Caco-2 (cell line): Measurements from ENCODE around the gene C9. TPM values are rescaled to one million over a fixed set of nuclear protein-coding genes. Genes with fewer than 3 reads are reported as not detected.

Experiments used
- BruUV-seq: library from RNA; stranded (reverse); fragments of 400-500 nt; replicated peaks from 2 replicates; lab custom pipeline; 2021; lab: Mats Ljungman, UMichigan
- CTCF ChIA-PET: fragments of 300-600 bp; sonication (Branson Sonifier 250); formaldehyde crosslinking; loops from one replicate; lab custom pipeline; 2022; ENCODE audit warnings: antibody characterized with exemption; lab: Charles Lee
- POLR2A ChIA-PET: fragments of 300-600 bp; sonication (Branson Sonifier 250); formaldehyde crosslinking; loops from one replicate; lab custom pipeline; 2022; ENCODE audit warnings: antibody characterized with exemption; lab: Charles Lee
- DNase-seq, 2 experiments: peaks; one replicate each; pipeline versions ENCODE4 v3.0.0 to v3.0.0-alpha.2; 2020 to 2022
- H3K27me3 ChIP-seq: replicated peaks from 2 replicates; pipeline ENCODE4 v1.6.0; 2011; ENCODE audit warnings: low read length; ENCODE audit not compliant: control insufficient read depth, insufficient read depth
- H3K36me3 ChIP-seq: 2 replicates; pipeline ENCODE4 v1.5.1; 2011; ENCODE audit warnings: low read length; ENCODE audit not compliant: control insufficient read depth, insufficient read depth
- H3K4me1 ChIP-seq: fragments of 250-450 bp; sonication (Bioruptor Pico); 2 replicates; pipeline ENCODE4 v1.5.1; 2020; ENCODE audit warnings: mild to moderate bottlenecking
- H3K4me3 ChIP-seq: 2 replicates; pipeline ENCODE4 v1.5.1; 2011; ENCODE audit warnings: low read depth, mild to moderate bottlenecking, control low read depth, low read length
- H3K9me3 ChIP-seq: fragments of 250-450 bp; sonication (Bioruptor Pico); 2 replicates; pipeline ENCODE4 v1.5.1; 2020; ENCODE audit warnings: mild to moderate bottlenecking, moderate library complexity
- H3K27ac Mint-ChIP-seq: one replicate; pipeline ENCODE4 v1.8.0; 2022; ENCODE audit warnings: mixed read lengths; ENCODE audit not compliant: unreplicated experiment
- H3K27me3 Mint-ChIP-seq: one replicate; pipeline ENCODE4 v1.8.0; 2022; ENCODE audit warnings: mixed read lengths; ENCODE audit not compliant: insufficient read depth, unreplicated experiment
- H3K36me3 Mint-ChIP-seq: one replicate; pipeline ENCODE4 v1.8.0; 2022; ENCODE audit warnings: mild to moderate bottlenecking, mixed read lengths; ENCODE audit not compliant: insufficient read depth, unreplicated experiment
- H3K4me1 Mint-ChIP-seq: one replicate; pipeline ENCODE4 v1.8.0; 2022; ENCODE audit warnings: low read depth, mixed read lengths; ENCODE audit not compliant: unreplicated experiment
- H3K4me3 Mint-ChIP-seq: one replicate; pipeline ENCODE4 v1.8.0; 2022; ENCODE audit warnings: mild to moderate bottlenecking, moderate library complexity, mixed read lengths; ENCODE audit not compliant: unreplicated experiment
- H3K9me3 Mint-ChIP-seq: one replicate; pipeline ENCODE4 v1.8.0; 2022; ENCODE audit warnings: mixed read lengths; ENCODE audit not compliant: unreplicated experiment
- CTCF ChIP-seq, 2 experiments: fragments of 200-600 bp in 1 of 2; IDR thresholded peaks; 1 replicate in 1 of 2; 2 replicates in 1 of 2; pipeline versions ENCODE4 v1.5.1 to v1.8.0; 2011 to 2022; ENCODE audit warnings: antibody characterized with exemption in 1 of 2, control low read depth in 1 of 2, inconsistent platforms in 1 of 2, low read depth in 1 of 2, low read length in 1 of 2, mild to moderate bottlenecking in 1 of 2, moderate library complexity in 1 of 2; ENCODE audit not compliant: insufficient read depth in 1 of 2, severe bottlenecking in 1 of 2, unreplicated experiment in 1 of 2
- intact Hi-C: fragments of 100-400 bp; cut with micrococcal nuclease; formaldehyde crosslinking; loops from one replicate; pipeline ENCODE4 v1.10.0; 2022; ENCODE audit not compliant: unreplicated experiment
- total RNA-seq: library from RNA; stranded (reverse); gene quantifications from 2 replicates; pipeline ENCODE4 v1.2.3, GENCODE V29; 2022

The C9 gene
- total RNA-seq, 1 experiment from 2014 or later = 0.41 TPM

DNA sequence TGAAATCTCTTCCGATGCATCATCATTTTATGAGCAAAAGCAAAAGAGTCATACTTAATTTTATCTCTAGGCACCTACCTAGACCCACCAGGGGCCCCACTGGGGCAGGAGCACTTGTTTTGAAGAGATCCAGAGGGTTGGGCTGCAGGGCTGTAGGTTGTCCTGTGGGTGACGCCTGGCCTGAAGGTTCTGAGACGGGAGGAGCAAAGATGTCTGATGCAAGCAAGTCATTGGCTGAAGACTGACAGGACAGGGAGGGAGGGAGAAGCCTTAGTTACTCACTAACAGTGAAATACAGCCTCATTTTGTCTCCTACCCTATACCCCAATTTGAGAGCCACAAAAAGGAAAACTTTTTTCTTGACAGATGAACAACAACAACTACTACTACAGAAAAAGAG is 17.1 kb upstream of the C9 start:
- DNase-seq = no peak
- H3K4me3 Mint-ChIP-seq = no peak overlapping the region
- H3K4me1 ChIP-seq = peaks cover 3% of the 10 kb centered on the region; the same call in 1 of the 2 replicates
- no peak overlapping the region for H3K27ac Mint-ChIP-seq
- ChIA-PET POLR2A (no interaction called here), CTCF (no interaction called here)
- H3K4me3 ChIP-seq = no peak overlapping the region
- intact Hi-C loops = loop anchor here (2.0 kb wide), 1 partner anchor 17 kb away; no protein-coding TSS in a partner anchor
- no TSS peak for BruUV-seq
- TF ChIP-seq CTCF (IDR thresholded peaks at IDR 0.05; ENCODE audit: insufficient read depth in 1 of 2, low read depth in 1 of 2, low read length in 1 of 2, severe bottlenecking in 1 of 2, unreplicated experiment in 1 of 2) = no peak
- H3K9me3 ChIP-seq = no peaks in the 10 kb centered on the region
- H3K27me3 Mint-ChIP-seq = no peaks in the 10 kb centered on the region
- peaks cover 94% of the 10 kb centered on the region for H3K36me3 Mint-ChIP-seq
- H3K27me3 ChIP-seq = no peaks in the 10 kb centered on the region
- H3K9me3 Mint-ChIP-seq = no peaks in the 10 kb centered on the region
- peaks cover 14% of the 10 kb centered on the region for H3K4me1 Mint-ChIP-seq
- peaks cover 2% of the 10 kb centered on the region for H3K36me3 ChIP-seq

DNA sequence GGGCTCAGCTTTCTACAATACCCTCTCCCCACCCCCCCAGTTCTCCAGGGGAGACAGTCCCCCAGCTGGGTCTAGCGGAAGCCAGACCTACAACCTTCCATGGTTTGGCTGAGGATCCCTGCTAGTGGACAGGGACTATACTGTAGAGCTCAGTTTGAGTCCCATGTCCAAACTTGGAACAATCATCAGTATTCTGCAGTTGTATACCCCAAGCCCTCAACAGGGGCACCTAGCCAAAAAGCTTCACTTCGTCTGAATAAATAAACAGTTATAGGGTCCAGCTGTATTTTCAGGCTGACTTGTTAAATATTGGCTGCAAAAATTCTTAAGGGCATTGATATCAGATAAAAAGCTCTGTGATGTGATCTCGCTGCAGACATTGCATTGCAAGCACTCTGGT is 15.4 kb upstream of the C9 start:
- Mint-ChIP-seq H3K9me3 (no peaks in the 10 kb centered on the region), H3K4me3 (no peak overlapping the region), H3K27me3 (no peaks in the 10 kb centered on the region), H3K27ac (no peak overlapping the region), H3K36me3 (peaks cover 96% of the 10 kb centered on the region), H3K4me1 (peaks cover 12% of the 10 kb centered on the region)
- intact Hi-C loops = loop anchor here (2.0 kb wide), 1 partner anchor 19 kb away; no protein-coding TSS in a partner anchor
- Histone ChIP-seq H3K27me3 (no peaks in the 10 kb centered on the region), H3K4me1 (peaks cover 3% of the 10 kb centered on the region; the same call in 1 of the 2 replicates), H3K36me3 (peaks cover 4% of the 10 kb centered on the region), H3K4me3 (no peak overlapping the region), H3K9me3 (no peaks in the 10 kb centered on the region)
- no peak for TF ChIP-seq CTCF (IDR thresholded peaks at IDR 0.05; ENCODE audit: insufficient read depth in 1 of 2, low read depth in 1 of 2, low read length in 1 of 2, severe bottlenecking in 1 of 2, unreplicated experiment in 1 of 2)
- ChIA-PET CTCF (interaction anchor here (0.6 kb wide), 1 partner anchor 80 kb away, joined by 3 read pairs; no protein-coding TSS in a partner anchor), POLR2A (no interaction called here)
- no TSS peak for BruUV-seq
- no peak for DNase-seq

GRCh38 chr5:39377613-39378012 is 13.3 kb upstream of the C9 start:
- no peaks in the 10 kb centered on the region for H3K9me3 ChIP-seq
- no peaks in the 10 kb centered on the region for H3K27me3 ChIP-seq
- POLR2A ChIA-PET = no interaction called here
- CTCF ChIA-PET = interaction anchor here (2.6 kb wide), 1 partner anchor 170 kb away, joined by 67 read pairs; no protein-coding TSS in a partner anchor
- Mint-ChIP-seq H3K4me3 (no peak overlapping the region), H3K9me3 (no peaks in the 10 kb centered on the region), H3K4me1 (peaks cover 12% of the 10 kb centered on the region), H3K27me3 (no peaks in the 10 kb centered on the region), H3K36me3 (peaks cover 96% of the 10 kb centered on the region), H3K27ac (no peak overlapping the region)
- no peak overlapping the region for H3K4me3 ChIP-seq
- H3K4me1 ChIP-seq = peaks cover 8% of the 10 kb centered on the region
- no peak for TF ChIP-seq CTCF (IDR thresholded peaks at IDR 0.05; ENCODE audit: insufficient read depth in 1 of 2, low read depth in 1 of 2, low read length in 1 of 2, severe bottlenecking in 1 of 2, unreplicated experiment in 1 of 2)
- no peak for DNase-seq
- peaks cover 4% of the 10 kb centered on the region for H3K36me3 ChIP-seq
- no TSS peak for BruUV-seq
- intact Hi-C loops = no loop called here
